Choroid plexus epithelial cell (primary cell): ENCODE data around the gene MAX.
"Not testable (repeated sequence)": the region's sequence is repeated elsewhere in the genome, so short reads cannot be mapped to it uniquely, and the experiment has no call there.

Experiments used
- DNase-seq: peaks from one replicate; pipeline ENCODE4 v3.0.0-alpha.2; 2010; ENCODE audit warnings: low read depth
- H3K4me3 ChIP-seq: 2 replicates; pipeline ENCODE4 v1.5.1; 2011; ENCODE audit warnings: low read depth, mild to moderate bottlenecking, control low read depth, low read length, moderate library complexity
- TF ChIP-seq, protein P1 (sequence below): conservative IDR thresholded peaks from 2 replicates; pipeline ENCODE4 v1.5.1; 2011; ENCODE audit warnings: low read depth, mild to moderate bottlenecking, control low read depth, inconsistent platforms, low read length, moderate library complexity

MAX gene

DNA sequence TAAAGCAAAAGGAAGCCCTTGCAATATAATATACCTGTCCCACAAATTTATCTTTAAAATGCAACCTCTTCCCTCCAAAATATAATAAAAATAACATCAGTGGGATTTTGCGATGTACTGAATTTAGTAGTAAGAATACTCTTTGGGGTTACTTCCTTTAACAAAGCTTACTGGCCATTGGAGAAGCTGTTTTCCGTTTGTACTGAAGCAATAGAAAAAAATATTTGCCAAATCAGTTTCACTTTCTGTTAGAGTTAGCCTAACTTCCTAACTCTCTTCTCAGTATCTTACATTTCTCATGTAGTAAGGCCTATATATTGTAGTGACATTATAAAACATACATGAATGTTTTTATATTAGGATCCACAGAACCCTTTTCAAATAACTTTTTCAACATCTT is 3.7 kb downstream of the MAX start:
- no peak overlapping the region for H3K4me3 ChIP-seq
- DNase-seq, result peak; percentile 69
- TF ChIP-seq, protein P1, sequence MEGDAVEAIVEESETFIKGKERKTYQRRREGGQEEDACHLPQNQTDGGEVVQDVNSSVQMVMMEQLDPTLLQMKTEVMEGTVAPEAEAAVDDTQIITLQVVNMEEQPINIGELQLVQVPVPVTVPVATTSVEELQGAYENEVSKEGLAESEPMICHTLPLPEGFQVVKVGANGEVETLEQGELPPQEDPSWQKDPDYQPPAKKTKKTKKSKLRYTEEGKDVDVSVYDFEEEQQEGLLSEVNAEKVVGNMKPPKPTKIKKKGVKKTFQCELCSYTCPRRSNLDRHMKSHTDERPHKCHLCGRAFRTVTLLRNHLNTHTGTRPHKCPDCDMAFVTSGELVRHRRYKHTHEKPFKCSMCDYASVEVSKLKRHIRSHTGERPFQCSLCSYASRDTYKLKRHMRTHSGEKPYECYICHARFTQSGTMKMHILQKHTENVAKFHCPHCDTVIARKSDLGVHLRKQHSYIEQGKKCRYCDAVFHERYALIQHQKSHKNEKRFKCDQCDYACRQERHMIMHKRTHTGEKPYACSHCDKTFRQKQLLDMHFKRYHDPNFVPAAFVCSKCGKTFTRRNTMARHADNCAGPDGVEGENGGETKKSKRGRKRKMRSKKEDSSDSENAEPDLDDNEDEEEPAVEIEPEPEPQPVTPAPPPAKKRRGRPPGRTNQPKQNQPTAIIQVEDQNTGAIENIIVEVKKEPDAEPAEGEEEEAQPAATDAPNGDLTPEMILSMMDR, result no peak

DNA sequence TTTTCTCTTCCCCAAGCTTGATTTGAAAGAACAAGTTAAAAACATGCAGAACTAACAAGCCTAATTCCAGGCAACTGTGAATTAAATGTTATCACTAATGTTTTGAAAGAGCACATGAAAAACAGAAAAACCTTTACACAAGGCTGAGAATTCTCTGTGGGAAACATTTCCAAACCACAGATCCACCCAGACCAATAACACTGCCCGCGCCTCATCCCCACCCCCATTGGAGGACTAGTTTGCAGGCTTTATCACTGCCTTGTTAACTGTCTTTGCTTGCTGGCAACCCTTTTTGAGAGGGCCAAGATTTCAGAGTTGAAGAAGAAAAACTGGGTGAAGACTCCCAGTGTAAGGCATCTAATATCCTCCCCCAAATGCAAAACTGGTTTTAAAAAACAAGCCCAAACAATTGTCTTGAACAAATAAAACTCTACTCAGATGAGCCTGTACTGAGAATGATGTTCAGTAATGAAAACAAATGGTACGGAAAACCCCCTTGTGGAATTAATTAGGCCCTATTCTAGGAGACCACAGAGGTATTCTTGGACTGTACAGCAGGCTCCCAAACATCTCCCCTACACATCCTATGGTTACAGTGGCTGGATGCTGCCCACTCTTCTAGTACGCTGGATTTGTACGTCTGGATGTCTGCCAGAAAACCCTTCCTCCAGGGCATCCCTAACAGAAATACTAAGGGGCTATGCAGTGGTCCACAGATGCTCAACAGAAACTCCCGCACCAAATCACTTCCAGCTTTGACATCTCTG is 5.8 kb downstream of the MAX start:
- peak; percentile 58 for DNase-seq
- TF ChIP-seq, protein P1, result no peak
- H3K4me3 ChIP-seq, result no peak overlapping the region

- peak; percentile 91 for DNase-seq
- H3K4me3 ChIP-seq, result no peak overlapping the region
- TF ChIP-seq, protein P1, result no peak
These were observed 6.6 kb downstream of the MAX start for GRCh38 chr14:65095633-65096205.

DNA sequence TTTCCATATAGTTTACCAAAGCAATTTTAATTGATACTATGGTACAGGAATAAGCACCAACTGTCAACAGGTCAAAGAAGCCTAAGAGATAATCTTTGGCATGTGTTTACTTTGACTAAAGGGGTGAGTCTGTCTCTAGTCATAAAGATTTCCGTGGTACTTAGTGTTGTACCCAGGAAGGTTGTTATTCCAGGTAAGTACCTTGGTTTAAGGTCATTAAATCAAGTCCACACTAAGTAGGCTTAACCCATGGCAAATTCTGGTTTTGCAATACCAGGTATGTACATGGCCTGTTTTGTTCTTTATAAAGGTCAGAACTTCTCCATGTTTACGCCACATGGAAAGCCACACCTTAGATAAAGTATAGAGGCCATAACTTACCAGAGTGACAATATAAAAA is 10.0 kb downstream of the MAX start:
- TF ChIP-seq, protein P1, result no peak
- no peak overlapping the region for H3K4me3 ChIP-seq
- DNase-seq, result no peak

- H3K4me3 ChIP-seq, DNase-seq: not testable (repeated sequence)
These were observed 14.5 kb downstream of the MAX start for GRCh38 chr14:65087835-65088234.

GRCh38 chr14:65086686-65087085 is 15.6 kb downstream of the MAX start:
- DNase-seq, result not testable (repeated sequence)

DNA sequence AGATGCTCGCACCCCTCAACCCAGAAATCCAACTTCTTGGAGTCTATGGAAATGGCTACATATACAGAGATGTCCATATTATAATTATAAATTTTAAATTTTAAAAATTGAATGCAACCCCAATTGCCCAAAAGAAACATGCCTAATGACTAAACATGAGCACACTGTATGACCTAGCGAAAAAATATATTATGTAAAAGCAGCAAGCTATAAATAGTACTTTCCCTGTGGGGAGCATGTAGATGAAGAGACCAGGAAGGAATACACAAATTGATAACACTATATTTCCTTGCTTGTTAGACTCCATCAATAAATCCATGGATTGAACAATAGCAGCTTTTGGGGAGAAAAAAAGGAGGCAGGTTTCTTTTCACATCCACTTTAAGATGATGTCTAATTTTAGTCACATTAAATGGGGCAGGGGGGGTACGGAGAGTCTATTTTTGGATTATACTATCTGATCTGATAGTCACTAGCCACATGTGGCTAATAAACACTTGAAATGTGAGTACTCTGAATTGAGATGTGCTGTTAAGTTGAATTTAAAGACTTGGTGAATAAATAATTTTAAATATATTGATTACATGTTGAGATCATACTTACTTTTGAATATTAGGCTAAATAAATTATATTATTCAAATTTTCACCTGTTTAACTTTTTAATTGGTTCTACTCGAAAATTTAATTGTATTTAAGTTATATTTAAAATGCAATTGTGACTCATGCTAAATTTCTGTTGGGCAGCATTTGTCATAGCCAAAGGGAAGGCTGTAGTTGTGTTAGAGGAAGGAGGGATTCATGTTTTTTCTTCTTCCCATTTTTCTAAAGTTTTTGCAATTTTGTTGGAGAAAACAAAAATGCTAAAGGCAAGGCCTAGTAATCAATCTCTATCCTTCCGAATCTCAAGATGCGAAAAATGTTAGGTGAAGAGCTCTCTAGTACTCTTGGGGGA is 17.5 kb downstream of the MAX start:
- TF ChIP-seq, protein P1, result no peak
- no peak overlapping the region for H3K4me3 ChIP-seq
- no peak for DNase-seq

More at GRCh38 chr14:65086686-65087085, 15.6 kb downstream of the MAX start:
- not testable (repeated sequence) for H3K4me3 ChIP-seq
